GM19324 (cell line): Measurements from ENCODE around the gene LYPD3.
"Not testable (repeated sequence)": the region's sequence is repeated elsewhere in the genome, so short reads cannot be mapped to it uniquely, and the experiment has no call there.

Source experiments
- ATAC-seq: cut with Tn5 transposase; IDR thresholded peaks from one replicate; pipeline ENCODE4 v1.9.1; 2021; ENCODE audit warnings: mild to moderate bottlenecking, moderate library complexity; ENCODE audit not compliant: unreplicated experiment, low FRiP score

Gene LYPD3

GRCh38 chr19:43438291-43439031 is 26.9 kb downstream of the LYPD3 start:
- no peak for ATAC-seq

GRCh38 chr19:43437712-43438111 is 27.7 kb downstream of the LYPD3 start:
- ATAC-seq: no peak

- ATAC-seq: not testable (repeated sequence)
These were observed 28.1 kb downstream of the LYPD3 start for GRCh38 chr19:43437284-43437683.

- no peak for ATAC-seq
These were observed 29.6 kb downstream of the LYPD3 start for GRCh38 chr19:43435775-43436174.

- ATAC-seq: no peak
These were observed 31.7 kb downstream of the LYPD3 start for GRCh38 chr19:43433689-43434088.

GRCh38 chr19:43433358-43433673 is 32.1 kb downstream of the LYPD3 start:
- ATAC-seq: no peak

GRCh38 chr19:43430976-43431375 is 34.4 kb downstream of the LYPD3 start:
- ATAC-seq: no peak

GRCh38 chr19:43430142-43430710 is 35.2 kb downstream of the LYPD3 start:
- no peak for ATAC-seq

- ATAC-seq: no peak
These were observed 36.0 kb downstream of the LYPD3 start for GRCh38 chr19:43429395-43429794.

- ATAC-seq: no peak
These were observed 39.6 kb downstream of the LYPD3 start for GRCh38 chr19:43425567-43426392.

GRCh38 chr19:43423779-43424178 is 41.6 kb downstream of the LYPD3 start:
- ATAC-seq: no peak

- ATAC-seq: no peak
These were observed 42.7 kb downstream of the LYPD3 start for GRCh38 chr19:43422689-43423066.

GRCh38 chr19:43422000-43422688 is 43.3 kb downstream of the LYPD3 start:
- ATAC-seq: no peak

- ATAC-seq: no peak
These were observed 44.5 kb downstream of the LYPD3 start for GRCh38 chr19:43420954-43421353.

- no peak for ATAC-seq
These were observed 48.3 kb downstream of the LYPD3 start for GRCh38 chr19:43416951-43417623.

- no peak for ATAC-seq
These were observed 50.9 kb downstream of the LYPD3 start, which contains the start of gene TEX101 for GRCh38 chr19:43414554-43414953. Gene TEX101 (plus strand): TSS chr19:43414890. CDS start chr19:43415920, 1,030 bp downstream.

GRCh38 chr19:43412441-43412840 is 53.0 kb downstream of the LYPD3 start:
- no peak for ATAC-seq
